Keratinocyte (primary cell): Measurements from ENCODE around the gene SLC8A3. TPM values are rescaled to one million over a fixed set of nuclear protein-coding genes. Genes with fewer than 3 reads are reported as not detected.

Experiments used
- DNase-seq: peaks from one replicate; pipeline ENCODE4 v3.0.0-alpha.2; 2011; ENCODE audit warnings: low read depth, missing footprints, low spot score
- FAIRE-seq: peaks from 2 replicates; lab custom pipeline; 2011; peaks lifted over from hg19 to GRCh38; lab: Jason Lieb, UNC
- H2AFZ ChIP-seq: 2 replicates; pipeline ENCODE4 v1.6.0; 2012; ENCODE audit warnings: low read length, control low read depth, inconsistent platforms; ENCODE audit not compliant: control insufficient read depth
- H3K27ac ChIP-seq: 2 replicates; pipeline ENCODE4 v1.5.1; 2011; ENCODE audit warnings: low read length; ENCODE audit not compliant: control insufficient read depth, insufficient read depth
- H3K27me3 ChIP-seq: 3 replicates; pipeline ENCODE4 v1.6.0; 2011; ENCODE audit warnings: low read length; ENCODE audit not compliant: control insufficient read depth, insufficient read depth; ENCODE audit errors: extremely low read depth
- H3K36me3 ChIP-seq, 2 experiments: 2 replicates in 1 of 2; 3 replicates in 1 of 2; pipeline ENCODE4 v1.5.1; 2011; ENCODE audit warnings: low read length in 2 of 2, mild to moderate bottlenecking in 1 of 2; ENCODE audit not compliant: control insufficient read depth in 2 of 2, insufficient read depth in 2 of 2; ENCODE audit errors: extremely low read depth in 1 of 2
- H3K4me1 ChIP-seq: 3 replicates; pipeline ENCODE4 v1.5.1; 2011; ENCODE audit warnings: low read length; ENCODE audit not compliant: control insufficient read depth, insufficient read depth; ENCODE audit errors: extremely low read depth
- H3K4me2 ChIP-seq: 3 replicates; pipeline ENCODE4 v1.6.0; 2011; ENCODE audit warnings: low read depth, low read length; ENCODE audit not compliant: control insufficient read depth, insufficient read depth; ENCODE audit errors: extremely low read depth
- H3K4me3 ChIP-seq, 3 experiments: fragments of 200-600 bp in 1 of 3; sonication (generic) in 1 of 3; 2 replicates in 2 of 3; 3 replicates in 1 of 3; pipeline ENCODE4 v1.5.1; 2011 to 2016; ENCODE audit warnings: low read length in 3 of 3, mild to moderate bottlenecking in 3 of 3, control low read depth in 2 of 3, inconsistent platforms in 1 of 3, low read depth in 1 of 3, mixed read lengths in 1 of 3, mixed run types in 1 of 3, moderate library complexity in 1 of 3; ENCODE audit not compliant: control insufficient read depth in 2 of 3, insufficient read depth in 2 of 3; ENCODE audit errors: extremely low read depth in 1 of 3
- H3K79me2 ChIP-seq: 2 replicates; pipeline ENCODE4 v1.6.0; 2012; ENCODE audit warnings: low read length; ENCODE audit not compliant: control insufficient read depth, insufficient read depth
- H3K9ac ChIP-seq: 3 replicates; pipeline ENCODE4 v1.6.0; 2011; ENCODE audit warnings: low read length; ENCODE audit not compliant: control insufficient read depth, insufficient read depth; ENCODE audit errors: extremely low read depth
- H3K9me1 ChIP-seq: 3 replicates; pipeline ENCODE4 v1.6.0; 2011; ENCODE audit warnings: low read length; ENCODE audit not compliant: control insufficient read depth, insufficient read depth; ENCODE audit errors: extremely low read depth
- H3K9me3 ChIP-seq: 2 replicates; pipeline ENCODE4 v1.5.1; 2012; ENCODE audit warnings: low read depth, low read length; ENCODE audit not compliant: control insufficient read depth
- H4K20me1 ChIP-seq: 3 replicates; pipeline ENCODE4 v1.6.0; 2011; ENCODE audit warnings: low read length; ENCODE audit not compliant: control insufficient read depth, insufficient read depth; ENCODE audit errors: extremely low read depth
- CTCF ChIP-seq, 3 experiments: IDR thresholded peaks in 1 of 3; conservative IDR thresholded peaks in 1 of 3; optimal IDR thresholded peaks in 1 of 3; 2 replicates in 2 of 3; 3 replicates in 1 of 3; pipeline versions ENCODE3 to v1.5.1; 2011; ENCODE audit warnings: low read length in 3 of 3, mild to moderate bottlenecking in 3 of 3, moderate library complexity in 2 of 3, control low read depth in 1 of 3, inconsistent platforms in 1 of 3; ENCODE audit not compliant: insufficient read depth in 2 of 3; ENCODE audit errors: extremely low read depth in 1 of 3
- EZH2 ChIP-seq: IDR thresholded peaks from one replicate; pipeline ENCODE4 v1.6.1; 2012; ENCODE audit warnings: inconsistent platforms, mild to moderate bottlenecking, low read length, moderate library complexity
- dilution Hi-C: fragments of 300-500 bp; cut with MboI; formaldehyde crosslinking; loops from one replicate; pipeline ENCODE4 v1.7.0; 2020; ENCODE audit warnings: low sequenced_read_pairs; ENCODE audit not compliant: extremely low pct_ligation_motif_present
- polyA plus RNA-seq, 5 experiments: library from polyadenylated mRNA; depleted of rRNA in 3 of 5; stranded (reverse) in 3 of 5; stranded (forward) in 1 of 5; unstranded in 1 of 5; fragments of >200 nt; gene quantifications; 1 replicate in 1 of 5; 2 replicates in 3 of 5; 3 replicates in 1 of 5; pipeline versions ENCODE4 v1.2.1 to v1.2.3, GENCODE V29; 2011 to 2012; ENCODE audit warnings: missing spikeins in 2 of 5, low read depth in 1 of 5, low replicate concordance in 1 of 5

SLC8A3 gene
- polyA plus RNA-seq, 1 donor (not counting 4 experiments of a cell fraction or from before 2014, with no cell fraction given) = not detected

GRCh38 chr14:70148351-70148750, 40.4 kb downstream of the SLC8A3 start:
- H3K36me3 ChIP-seq = no peaks in the 10 kb centered on the region
- no peak overlapping the region for H3K4me3 ChIP-seq
- no peaks in the 10 kb centered on the region for H3K9me3 ChIP-seq
- H3K27me3 ChIP-seq = no peaks in the 10 kb centered on the region
- H3K79me2 ChIP-seq = no peaks in the 10 kb centered on the region
- H3K4me2 ChIP-seq = no peak overlapping the region
- H3K9me1 ChIP-seq = no peaks in the 10 kb centered on the region
- no peak overlapping the region for H3K27ac ChIP-seq
- H4K20me1 ChIP-seq = no peaks in the 10 kb centered on the region
- FAIRE-seq = no peak
- no peak for TF ChIP-seq CTCF (optimal IDR thresholded peaks at IDR 0.05 in 1 of 3, IDR thresholded peaks at IDR 0.05 in 1 of 3, conservative IDR thresholded peaks at IDR 0.05 in 1 of 3; ENCODE audit: extremely low read depth in 1 of 3, insufficient read depth in 2 of 3, low read length in 3 of 3)
- TF ChIP-seq EZH2 = no peak
- no peak for DNase-seq
- no peak overlapping the region for H2AFZ ChIP-seq
- dilution Hi-C loops = no loop called here
- H3K4me1 ChIP-seq = no peaks in the 10 kb centered on the region
- H3K9ac ChIP-seq = no peak overlapping the region

- peaks cover 7% of the 10 kb centered on the region for H3K27me3 ChIP-seq
- H2AFZ ChIP-seq = no peak overlapping the region
These were observed 44.7 kb downstream of the SLC8A3 start for GRCh38 chr14:70144046-70144445.

More at GRCh38 chr14:70144046-70144445, 44.7 kb downstream of the SLC8A3 start:
- Histone ChIP-seq H3K9ac (no peak overlapping the region), H3K4me1 (no peaks in the 10 kb centered on the region), H3K4me2 (no peak overlapping the region), H3K9me3 (no peaks in the 10 kb centered on the region), H3K27ac (no peak overlapping the region), H3K79me2 (no peaks in the 10 kb centered on the region), H3K9me1 (no peaks in the 10 kb centered on the region), H4K20me1 (no peaks in the 10 kb centered on the region), H3K4me3 (no peak overlapping the region), H3K36me3 (no peaks in the 10 kb centered on the region)
- FAIRE-seq (no peak), DNase-seq (no peak)
- dilution Hi-C loops = no loop called here
- TF ChIP-seq CTCF (optimal IDR thresholded peaks at IDR 0.05 in 1 of 3, IDR thresholded peaks at IDR 0.05 in 1 of 3, conservative IDR thresholded peaks at IDR 0.05 in 1 of 3; ENCODE audit: extremely low read depth in 1 of 3, insufficient read depth in 2 of 3, low read length in 3 of 3) (no peak), EZH2 (no peak)
